Right kidney (tissue), 9 donors: ENCODE measurements around the gene CDK1.

Experiments used
- DNase-seq: peaks from one replicate; pipeline ENCODE4 v3.0.0-alpha.2; 2016
- long read RNA-seq, 8 donors: transcript quantifications; one replicate each; lab custom pipeline, GENCODE V29; 2026

Gene CDK1
- long read RNA-seq, donor 1, transcript CDK1-203 (8 exons, 1,913 nt), result major isoform, 46 of 91 reads
- long read RNA-seq, donor 1, partial matches to known transcripts, result 31 of 91 reads
- long read RNA-seq, donor 1, other reads (novel, unspliced or antisense), result 12 of 91 reads
- long read RNA-seq, donor 2, transcript CDK1-203 (8 exons, 1,913 nt), result major isoform, 27 of 44 reads
- long read RNA-seq, donor 2, partial matches to known transcripts, result 10 of 44 reads
- long read RNA-seq, donor 2, other reads (novel, unspliced or antisense), result 6 of 44 reads
- long read RNA-seq, donor 3, transcript CDK1-203 (8 exons, 1,913 nt), result major isoform, 7 of 15 reads
- long read RNA-seq, donor 3, partial matches to known transcripts, result 8 of 15 reads
- long read RNA-seq, donor 3, other reads (novel, unspliced or antisense), result 0 of 15 reads
- long read RNA-seq, donor 4, transcript CDK1-203 (8 exons, 1,913 nt), result major isoform, 13 of 33 reads
- long read RNA-seq, donor 4, partial matches to known transcripts, result 19 of 33 reads
- long read RNA-seq, donor 4, other reads (novel, unspliced or antisense), result 0 of 33 reads
- long read RNA-seq, donor 5, transcript CDK1-203 (8 exons, 1,913 nt), result major isoform, 32 of 89 reads
- long read RNA-seq, donor 5, partial matches to known transcripts, result 48 of 89 reads
- long read RNA-seq, donor 5, other reads (novel, unspliced or antisense), result 7 of 89 reads
- long read RNA-seq, donor 6, transcript CDK1-203 (8 exons, 1,913 nt), result major isoform, 16 of 23 reads
- long read RNA-seq, donor 6, partial matches to known transcripts, result 7 of 23 reads
- long read RNA-seq, donor 6, other reads (novel, unspliced or antisense), result 0 of 23 reads
- long read RNA-seq, donor 7, transcript CDK1-203 (8 exons, 1,913 nt), result major isoform, 40 of 69 reads
- long read RNA-seq, donor 7, partial matches to known transcripts, result 20 of 69 reads
- long read RNA-seq, donor 7, other reads (novel, unspliced or antisense), result 8 of 69 reads
- long read RNA-seq, donor 8, transcript CDK1-203 (8 exons, 1,913 nt), result major isoform, 23 of 57 reads
- long read RNA-seq, donor 8, partial matches to known transcripts, result 29 of 57 reads
- long read RNA-seq, donor 8, other reads (novel, unspliced or antisense), result 5 of 57 reads

DNA sequence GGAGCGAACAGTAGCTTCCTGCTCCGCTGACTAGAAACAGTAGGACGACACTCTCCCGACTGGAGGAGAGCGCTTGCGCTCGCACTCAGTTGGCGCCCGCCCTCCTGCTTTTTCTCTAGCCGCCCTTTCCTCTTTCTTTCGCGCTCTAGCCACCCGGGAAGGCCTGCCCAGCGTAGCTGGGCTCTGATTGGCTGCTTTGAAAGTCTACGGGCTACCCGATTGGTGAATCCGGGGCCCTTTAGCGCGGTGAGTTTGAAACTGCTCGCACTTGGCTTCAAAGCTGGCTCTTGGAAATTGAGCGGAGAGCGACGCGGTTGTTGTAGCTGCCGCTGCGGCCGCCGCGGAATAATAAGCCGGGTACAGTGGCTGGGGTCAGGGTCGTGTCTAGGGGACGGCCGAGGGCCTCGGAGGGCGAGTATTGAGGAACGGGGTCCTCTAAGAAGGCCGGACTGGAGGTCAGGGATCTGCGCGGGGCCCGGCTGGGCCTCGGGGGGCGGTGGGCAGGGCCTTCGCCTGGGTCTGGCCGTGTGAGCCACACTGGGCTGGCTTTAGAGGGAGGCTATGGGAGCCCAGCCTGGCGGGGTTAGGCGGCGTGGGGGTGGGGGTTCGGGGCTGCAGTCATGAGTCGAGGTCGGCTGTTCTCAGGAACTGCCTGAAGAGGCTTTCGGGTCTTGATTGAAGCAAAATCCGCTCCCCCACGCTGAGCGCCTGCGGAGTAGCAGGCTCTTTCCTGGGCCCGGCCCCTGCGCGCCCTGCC is at the start of gene CDK1:
CDK1 (plus strand) TSS at position 265 of the 757 bp plus-strand sequence. CDS start 1,688 bp downstream, outside the sequence.
- peak; percentile 86 for DNase-seq

- no peak for DNase-seq
Observed at GRCh38 chr10:60729106-60729505, 49.2 kb upstream of the CDK1 start.

GRCh38 chr10:60731134-60731885 is 47.0 kb upstream of the CDK1 start:
- DNase-seq, result peak; percentile 7

DNA sequence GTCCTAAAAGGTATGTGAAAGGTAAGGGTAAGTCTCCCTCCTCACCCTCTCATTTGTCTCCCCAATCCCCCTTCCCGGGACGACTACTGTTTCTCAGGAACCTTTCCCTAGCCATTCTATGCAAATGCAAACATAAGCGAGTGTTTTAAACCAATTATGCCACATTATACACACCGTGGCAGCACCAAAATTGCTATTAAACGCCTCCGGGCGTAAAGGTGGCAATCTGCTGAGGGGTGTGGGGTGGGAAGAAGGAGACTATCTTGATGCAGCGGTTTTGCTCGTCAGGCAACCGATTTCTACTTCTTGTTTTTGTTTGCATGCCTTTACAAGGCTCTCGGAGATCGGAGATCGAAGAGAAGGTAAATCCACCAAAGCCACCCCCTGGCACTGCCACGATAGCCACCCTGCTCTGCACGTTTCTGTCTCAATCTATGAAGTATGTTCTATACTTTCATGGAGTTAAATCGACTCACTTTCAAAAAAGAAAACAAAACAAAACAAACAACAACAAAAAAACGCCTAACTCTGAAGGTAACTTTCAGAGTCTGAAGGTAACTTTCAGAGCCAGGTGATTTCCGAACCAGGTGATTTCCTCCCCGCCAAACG is 46.0 kb upstream of the CDK1 start:
- DNase-seq, result peak; percentile 56

DNA sequence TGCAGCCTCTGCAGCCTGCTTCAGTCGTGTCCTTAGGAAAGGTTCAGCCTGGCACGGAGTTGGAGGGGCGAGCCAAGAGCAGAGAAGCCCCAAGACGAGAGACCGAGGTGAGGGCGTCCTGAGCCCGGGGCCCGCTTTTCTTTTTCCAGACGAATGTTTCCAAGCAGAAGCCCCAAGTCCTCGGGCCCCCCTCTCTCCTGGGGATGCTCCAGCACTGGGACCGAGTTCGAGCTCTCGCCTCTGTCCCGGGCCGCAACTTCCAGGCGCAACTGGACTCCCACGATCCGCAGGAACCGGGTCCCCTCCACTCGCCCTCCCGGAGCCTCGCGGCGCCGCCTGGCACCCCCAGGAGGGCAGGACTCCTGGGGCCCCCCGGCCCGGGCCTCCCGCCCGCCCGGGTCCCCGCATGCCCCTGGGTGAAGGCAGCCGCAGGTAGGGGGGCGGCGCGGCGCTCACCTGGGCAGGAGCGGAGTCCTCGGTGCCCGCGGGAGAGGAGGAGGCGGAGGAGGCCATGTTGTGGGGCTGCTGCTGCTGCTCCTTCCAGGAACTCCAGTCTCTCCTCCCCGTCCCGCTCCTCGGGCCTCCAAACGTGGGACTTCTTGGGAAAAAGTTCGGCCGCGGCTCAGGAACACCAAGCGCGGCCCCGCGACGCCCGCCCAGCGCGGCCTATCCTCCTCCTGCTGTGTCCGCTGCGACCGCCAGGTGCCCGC is 45.3 kb upstream of the CDK1 start:
- peak; percentile 86 for DNase-seq

DNA sequence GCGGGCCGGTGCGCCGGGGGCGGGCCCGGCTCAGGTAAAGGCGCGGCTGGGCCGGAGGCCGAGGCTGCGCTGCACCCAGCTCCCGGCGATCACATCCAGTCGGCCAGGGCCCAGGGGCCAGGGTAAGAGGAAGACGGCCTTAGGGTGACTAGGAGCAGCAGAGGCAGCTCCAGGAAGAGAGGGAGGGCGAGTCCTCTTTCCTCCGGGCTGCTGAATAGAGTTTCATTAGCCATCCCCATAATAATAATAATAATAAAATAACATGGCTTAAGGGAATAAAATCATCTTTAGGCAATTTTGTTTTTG is 44.8 kb upstream of the CDK1 start:
- no peak for DNase-seq

DNA sequence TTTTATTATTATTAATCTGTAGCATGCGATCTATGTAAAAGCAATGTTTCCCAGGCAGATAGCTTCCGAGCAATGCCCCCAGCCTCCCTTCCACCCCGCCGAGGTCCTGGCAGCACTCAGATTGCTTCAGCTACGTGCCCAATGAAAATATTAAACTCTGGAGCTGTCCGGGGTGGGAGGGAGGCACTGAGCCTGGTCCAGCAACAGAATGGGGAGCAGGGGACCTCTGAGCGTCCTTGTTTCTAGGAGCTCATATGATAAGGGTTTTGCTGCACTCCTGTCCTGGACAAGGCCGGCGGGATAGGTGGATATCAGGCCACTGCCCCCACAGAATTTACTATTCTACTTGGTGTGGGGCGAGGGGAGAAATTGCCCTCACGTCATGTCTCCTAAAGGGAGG is 44.5 kb upstream of the CDK1 start:
- DNase-seq, result no peak

- no peak for DNase-seq
Observed at GRCh38 chr10:60734226-60734625, 44.1 kb upstream of the CDK1 start.

GRCh38 chr10:60735244-60735643 is 43.0 kb upstream of the CDK1 start:
- DNase-seq, result no peak

GRCh38 chr10:60737242-60737641 is 41.0 kb upstream of the CDK1 start:
- DNase-seq, result no peak

GRCh38 chr10:60739558-60739957 is 38.7 kb upstream of the CDK1 start:
- DNase-seq, result no peak

GRCh38 chr10:60742512-60742911 is 35.8 kb upstream of the CDK1 start:
- no peak for DNase-seq

DNA sequence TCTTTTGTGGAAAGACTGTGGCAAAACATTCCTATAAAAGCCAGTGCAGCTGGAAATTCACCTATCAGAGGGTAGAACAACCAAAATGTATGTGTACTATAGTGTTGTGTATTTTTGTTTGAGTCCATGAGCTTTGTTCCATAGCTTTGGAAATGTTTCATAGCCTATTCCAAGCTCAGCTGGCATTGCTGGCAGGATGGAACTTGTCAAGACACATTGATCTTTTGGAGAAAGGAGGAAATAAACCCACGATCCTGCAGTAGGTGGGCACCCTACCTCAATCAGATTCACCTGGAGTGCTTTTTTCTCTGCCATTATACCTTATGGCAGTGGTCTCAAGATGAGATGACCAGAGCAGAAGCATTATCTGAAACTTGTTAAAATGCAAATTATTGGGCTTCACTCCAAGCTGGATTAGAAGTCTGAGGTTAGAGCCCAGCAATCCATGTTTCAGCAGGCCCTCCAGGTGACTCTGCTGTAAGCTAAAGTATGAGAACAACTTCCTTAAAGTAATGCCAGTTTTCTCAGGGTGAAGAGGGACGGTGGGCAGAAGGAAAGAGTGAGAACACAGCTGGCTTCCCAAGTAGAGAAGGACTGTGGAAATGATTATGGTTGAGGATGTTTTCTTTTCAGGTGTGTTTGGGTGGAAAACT is 30.3 kb upstream of the CDK1 start:
- no peak for DNase-seq

GRCh38 chr10:60753152-60753551 is 25.1 kb upstream of the CDK1 start:
- DNase-seq, result no peak

GRCh38 chr10:60753817-60754216 is 24.5 kb upstream of the CDK1 start:
- DNase-seq, result no peak

- no peak for DNase-seq
Observed at GRCh38 chr10:60757420-60757895, 20.8 kb upstream of the CDK1 start.

DNA sequence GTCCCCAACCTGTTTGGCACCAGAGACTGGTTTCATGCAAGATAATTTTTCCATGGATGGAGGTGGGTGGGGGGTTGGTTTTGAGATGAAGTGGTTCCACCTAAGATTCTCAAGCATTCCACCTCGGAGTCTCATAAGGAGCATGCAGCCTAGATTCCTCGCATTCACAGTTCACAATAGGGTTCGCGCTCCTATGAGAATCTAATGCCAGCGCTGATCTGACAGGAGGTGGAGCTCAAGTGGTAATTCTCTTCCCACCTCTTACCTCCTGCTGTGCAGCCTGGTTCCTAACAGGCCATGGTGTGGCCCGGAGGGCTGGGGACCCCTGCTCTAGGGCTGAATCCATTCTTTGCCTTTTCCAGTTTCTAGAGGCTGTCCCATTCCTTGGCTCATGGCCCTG is 19.1 kb upstream of the CDK1 start:
- DNase-seq, result no peak

- DNase-seq, result no peak
Observed at GRCh38 chr10:60760711-60761210, 17.5 kb upstream of the CDK1 start.

GRCh38 chr10:60762554-60762953 is 15.7 kb upstream of the CDK1 start:
- DNase-seq, result no peak

DNA sequence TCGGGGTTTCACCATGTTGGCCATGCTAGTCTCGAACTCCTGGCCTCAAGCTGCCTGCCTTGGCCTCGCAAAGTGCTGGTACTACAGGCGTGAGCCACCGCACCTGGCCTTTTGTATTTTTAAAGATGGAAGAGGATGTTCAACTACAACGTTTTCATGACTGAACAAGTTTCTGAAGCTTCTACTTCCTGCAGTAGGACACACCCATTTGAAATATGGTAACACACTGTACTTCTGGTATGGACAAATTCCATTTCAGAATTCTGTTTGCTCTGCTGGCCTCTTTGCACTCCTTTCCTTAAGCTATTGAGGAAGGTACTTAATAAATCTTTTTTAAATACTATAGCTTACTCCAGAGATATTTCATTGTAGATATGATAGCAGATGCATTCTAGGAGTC is 10.9 kb upstream of the CDK1 start:
- DNase-seq, result no peak
